HT1080 (cell line): ENCODE measurements around the gene GPR35. TPM values are rescaled to one million over a fixed set of nuclear protein-coding genes. Genes with fewer than 3 reads are reported as not detected.

Experiments
- DNase-seq: peaks from one replicate; pipeline ENCODE4 v3.0.0-alpha.2; 2015; ENCODE audit warnings: low read depth
- total RNA-seq: library from RNA; depleted of rRNA; stranded (reverse); fragments of >200 nt; shearing (Covaris generic); gene quantifications from 2 replicates; pipeline ENCODE4 v1.2.3, GENCODE V29; 2014

GPR35 gene
- total RNA-seq, 1 experiment from 2014 or later, result 0.05 TPM

GRCh38 chr2:240637116-240637900 lies 12.0 kb downstream of the GPR35 start:
- DNase-seq, result no peak

GRCh38 chr2:240637901-240638345 lies 12.6 kb downstream of the GPR35 start:
- DNase-seq, result no peak

- DNase-seq, result no peak
Measured at GRCh38 chr2:240638512-240639160, 13.4 kb downstream of the GPR35 start.

GRCh38 chr2:240639566-240639965 lies 14.3 kb downstream of the GPR35 start:
- DNase-seq, result no peak

GRCh38 chr2:240640939-240641338 lies 15.7 kb downstream of the GPR35 start:
- DNase-seq, result no peak

GRCh38 chr2:240642061-240642805 lies 17.0 kb downstream of the GPR35 start:
- no peak for DNase-seq

- DNase-seq, result no peak
Measured at GRCh38 chr2:240642806-240643092, 17.5 kb downstream of the GPR35 start.

GRCh38 chr2:240643093-240643810 lies 18.0 kb downstream of the GPR35 start:
- no peak for DNase-seq

- DNase-seq, result no peak
Measured at GRCh38 chr2:240643811-240644150, 18.5 kb downstream of the GPR35 start.

- DNase-seq, result no peak
Measured at GRCh38 chr2:240644171-240644651, 18.9 kb downstream of the GPR35 start.

GRCh38 chr2:240644859-240645301 lies 19.6 kb downstream of the GPR35 start:
- no peak for DNase-seq

GRCh38 chr2:240645346-240645745 lies 20.1 kb downstream of the GPR35 start:
- no peak for DNase-seq

GRCh38 chr2:240645801-240646175 lies 20.5 kb downstream of the GPR35 start:
- no peak for DNase-seq

- no peak for DNase-seq
Measured at GRCh38 chr2:240646176-240646899, 21.1 kb downstream of the GPR35 start.

GRCh38 chr2:240646900-240647502 lies 21.7 kb downstream of the GPR35 start:
- DNase-seq, result no peak

GRCh38 chr2:240647503-240648154 lies 22.3 kb downstream of the GPR35 start:
- DNase-seq, result no peak

- no peak for DNase-seq
Measured at GRCh38 chr2:240648155-240648649, 22.9 kb downstream of the GPR35 start.

- DNase-seq, result no peak
Measured at GRCh38 chr2:240648650-240649275, 23.5 kb downstream of the GPR35 start.

GRCh38 chr2:240649331-240649730 lies 24.1 kb downstream of the GPR35 start:
- DNase-seq, result no peak
